WTC11 (cell line): ENCODE results near the gene NRG2. TPM values are rescaled to one million over a fixed set of nuclear protein-coding genes. Genes with fewer than 3 reads are reported as not detected.
A peak's percentile ranks its signal among the peaks of the same experiment; 100 is the strongest.

Source experiments
- ATAC-seq: fragments of 200-7000 bp; cut with Tn5 transposase; 2 replicates; pipeline ENCODE4 v1.10.0; 2021; ENCODE audit warnings: mild to moderate bottlenecking, moderate library complexity
- CTCF ChIA-PET: fragments of 300-600 bp; sonication (Branson Sonifier 250); formaldehyde crosslinking; loops from one replicate; lab custom pipeline; 2021; ENCODE audit warnings: antibody characterized with exemption; lab: Charles Lee
- POLR2A ChIA-PET: fragments of 350-600 bp; sonication (Branson Sonifier 250); formaldehyde crosslinking; loops from one replicate; lab custom pipeline; 2021; ENCODE audit warnings: antibody characterized with exemption; lab: Charles Lee
- DNase-seq: peaks from one replicate; pipeline ENCODE4 v3.0.0; 2021; ENCODE audit warnings: low spot score
- H3K27ac Mint-ChIP-seq: 2 replicates; pipeline ENCODE4 v1.8.0; 2021; ENCODE audit warnings: mixed read lengths
- H3K27me3 Mint-ChIP-seq: 2 replicates; pipeline ENCODE4 v1.8.0; 2021; ENCODE audit warnings: low read depth, mild to moderate bottlenecking, moderate library complexity, mixed read lengths
- H3K36me3 Mint-ChIP-seq: 2 replicates; pipeline ENCODE4 v1.8.0; 2021; ENCODE audit warnings: mixed read lengths
- H3K4me1 Mint-ChIP-seq: 2 replicates; pipeline ENCODE4 v1.8.0; 2022; ENCODE audit warnings: mixed read lengths
- H3K4me3 Mint-ChIP-seq: 2 replicates; pipeline ENCODE4 v1.8.0; 2021; ENCODE audit warnings: mild to moderate bottlenecking, moderate library complexity, mixed read lengths
- H3K9me3 Mint-ChIP-seq: 2 replicates; pipeline ENCODE4 v1.8.0; 2021; ENCODE audit warnings: mixed read lengths
- ELF4 ChIP-seq: sonication (generic); formaldehyde crosslinking; IDR thresholded peaks from 2 replicates; pipeline ENCODE4 v1.8.1; 2022; ENCODE audit warnings: low read depth, mild to moderate bottlenecking, moderate library complexity, missing genetic modification reagents
- FOXP1 ChIP-seq: sonication (generic); formaldehyde crosslinking; IDR thresholded peaks from 2 replicates; pipeline ENCODE4 v1.8.0; 2022; ENCODE audit warnings: missing genetic modification reagents, mild to moderate bottlenecking, moderate library complexity, borderline replicate concordance
- IRF1 ChIP-seq: sonication (generic); formaldehyde crosslinking; IDR thresholded peaks from 2 replicates; pipeline ENCODE4 v1.8.0; 2023; ENCODE audit warnings: missing genetic modification reagents
- NR2C2 ChIP-seq: sonication (generic); formaldehyde crosslinking; IDR thresholded peaks from 2 replicates; pipeline ENCODE4 v1.8.0; 2022; ENCODE audit warnings: mild to moderate bottlenecking, missing genetic modification reagents
- NR3C1 ChIP-seq: sonication (generic); formaldehyde crosslinking; conservative IDR thresholded peaks from 2 replicates; pipeline ENCODE4 v1.8.1; 2023; ENCODE audit warnings: low read depth, mild to moderate bottlenecking, missing genetic modification reagents
- OVOL2 ChIP-seq: fragments of 250-450 bp; sonication (Bioruptor Pico); IDR thresholded peaks from 2 replicates; pipeline ENCODE4 v1.9.0; 2021; ENCODE audit warnings: mild to moderate bottlenecking, borderline replicate concordance
- PRDM15 ChIP-seq: sonication (generic); formaldehyde crosslinking; IDR thresholded peaks from 2 replicates; pipeline ENCODE4 v1.8.0; 2022; ENCODE audit warnings: missing genetic modification reagents
- RELA ChIP-seq: sonication (generic); formaldehyde crosslinking; IDR thresholded peaks from 2 replicates; pipeline ENCODE4 v1.8.1; 2022; ENCODE audit warnings: missing genetic modification reagents, mild to moderate bottlenecking, borderline replicate concordance
- SP1 ChIP-seq: sonication (generic); formaldehyde crosslinking; conservative IDR thresholded peaks from 2 replicates; pipeline ENCODE4 v1.8.1; 2022; ENCODE audit warnings: missing genetic modification reagents
- TCF7 ChIP-seq: sonication (generic); formaldehyde crosslinking; IDR thresholded peaks from 2 replicates; pipeline ENCODE4 v1.8.0; 2022; ENCODE audit warnings: mild to moderate bottlenecking, low read depth, missing genetic modification reagents, moderate library complexity
- ZNF416 ChIP-seq: fragments of 250-450 bp; sonication (Bioruptor Pico); IDR thresholded peaks from 2 replicates; pipeline ENCODE4 v1.9.0; 2021; ENCODE audit warnings: mild to moderate bottlenecking, inconsistent platforms
- total RNA-seq: library from RNA; stranded (reverse); gene quantifications from 3 replicates; pipeline ENCODE4 v1.2.3, GENCODE V29; 2021
- TF ChIP-seq, protein P1 (sequence below): sonication (generic); formaldehyde crosslinking; conservative IDR thresholded peaks from 2 replicates; pipeline ENCODE4 v1.8.1; 2023; ENCODE audit warnings: mild to moderate bottlenecking, low read depth, missing genetic modification reagents, moderate library complexity
- TF ChIP-seq, protein P2 (sequence below): sonication (generic); formaldehyde crosslinking; IDR thresholded peaks from 2 replicates; pipeline ENCODE4 v1.8.1; 2022; ENCODE audit warnings: low read depth, missing genetic modification reagents, borderline replicate concordance

Gene NRG2
- total RNA-seq, 1 experiment from 2014 or later = 0.44 TPM

DNA sequence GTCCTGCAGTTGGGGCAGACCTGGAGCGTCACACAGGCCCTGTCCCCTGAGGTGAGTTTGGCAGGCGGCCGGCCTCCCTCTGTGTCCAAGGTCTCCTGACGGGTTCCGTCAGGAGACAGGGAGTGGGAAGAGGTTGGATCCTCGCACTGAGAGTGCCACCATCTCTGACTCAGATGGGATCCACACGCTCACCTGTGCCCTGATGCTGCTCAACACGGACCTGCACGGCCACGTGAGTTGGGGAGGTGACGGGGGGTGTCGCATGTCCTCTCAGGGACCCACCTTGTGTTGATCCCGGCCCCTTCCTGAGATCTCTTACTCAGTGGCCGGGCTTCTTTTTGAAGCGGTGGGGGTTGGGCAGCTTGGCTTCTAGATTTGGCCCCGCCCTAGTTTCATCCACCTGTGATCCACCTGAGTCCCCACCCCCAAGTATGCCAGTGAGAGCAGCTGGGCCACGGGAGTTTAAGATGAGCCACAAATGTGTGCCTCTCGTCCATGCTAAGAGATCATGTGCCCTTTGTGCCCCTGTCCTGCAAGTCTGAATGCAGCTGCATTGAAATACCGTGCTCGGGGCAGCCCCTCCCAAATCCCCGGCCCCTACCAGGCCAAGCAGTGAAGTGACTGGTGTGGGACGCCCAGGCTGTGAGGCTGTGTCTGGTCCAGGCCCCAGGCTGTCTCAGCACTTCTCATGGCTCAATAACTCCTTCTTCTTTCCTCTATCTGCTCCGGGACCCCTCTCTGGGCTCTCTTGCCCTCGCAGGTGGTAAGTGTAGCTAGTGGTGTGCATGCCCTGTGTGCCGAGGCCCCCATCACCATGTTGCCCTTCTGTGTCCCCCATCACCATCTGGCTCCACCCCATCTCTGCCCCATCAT lies 220.3 kb downstream of the NRG2 start (continued):
- TF ChIP-seq, protein P1, sequence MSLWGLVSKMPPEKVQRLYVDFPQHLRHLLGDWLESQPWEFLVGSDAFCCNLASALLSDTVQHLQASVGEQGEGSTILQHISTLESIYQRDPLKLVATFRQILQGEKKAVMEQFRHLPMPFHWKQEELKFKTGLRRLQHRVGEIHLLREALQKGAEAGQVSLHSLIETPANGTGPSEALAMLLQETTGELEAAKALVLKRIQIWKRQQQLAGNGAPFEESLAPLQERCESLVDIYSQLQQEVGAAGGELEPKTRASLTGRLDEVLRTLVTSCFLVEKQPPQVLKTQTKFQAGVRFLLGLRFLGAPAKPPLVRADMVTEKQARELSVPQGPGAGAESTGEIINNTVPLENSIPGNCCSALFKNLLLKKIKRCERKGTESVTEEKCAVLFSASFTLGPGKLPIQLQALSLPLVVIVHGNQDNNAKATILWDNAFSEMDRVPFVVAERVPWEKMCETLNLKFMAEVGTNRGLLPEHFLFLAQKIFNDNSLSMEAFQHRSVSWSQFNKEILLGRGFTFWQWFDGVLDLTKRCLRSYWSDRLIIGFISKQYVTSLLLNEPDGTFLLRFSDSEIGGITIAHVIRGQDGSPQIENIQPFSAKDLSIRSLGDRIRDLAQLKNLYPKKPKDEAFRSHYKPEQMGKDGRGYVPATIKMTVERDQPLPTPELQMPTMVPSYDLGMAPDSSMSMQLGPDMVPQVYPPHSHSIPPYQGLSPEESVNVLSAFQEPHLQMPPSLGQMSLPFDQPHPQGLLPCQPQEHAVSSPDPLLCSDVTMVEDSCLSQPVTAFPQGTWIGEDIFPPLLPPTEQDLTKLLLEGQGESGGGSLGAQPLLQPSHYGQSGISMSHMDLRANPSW = no peak
- TF ChIP-seq, protein P2, sequence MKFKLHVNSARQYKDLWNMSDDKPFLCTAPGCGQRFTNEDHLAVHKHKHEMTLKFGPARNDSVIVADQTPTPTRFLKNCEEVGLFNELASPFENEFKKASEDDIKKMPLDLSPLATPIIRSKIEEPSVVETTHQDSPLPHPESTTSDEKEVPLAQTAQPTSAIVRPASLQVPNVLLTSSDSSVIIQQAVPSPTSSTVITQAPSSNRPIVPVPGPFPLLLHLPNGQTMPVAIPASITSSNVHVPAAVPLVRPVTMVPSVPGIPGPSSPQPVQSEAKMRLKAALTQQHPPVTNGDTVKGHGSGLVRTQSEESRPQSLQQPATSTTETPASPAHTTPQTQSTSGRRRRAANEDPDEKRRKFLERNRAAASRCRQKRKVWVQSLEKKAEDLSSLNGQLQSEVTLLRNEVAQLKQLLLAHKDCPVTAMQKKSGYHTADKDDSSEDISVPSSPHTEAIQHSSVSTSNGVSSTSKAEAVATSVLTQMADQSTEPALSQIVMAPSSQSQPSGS (CRISPR knock-in tag) = no peak

- Mint-ChIP-seq H3K9me3 (peaks cover 7% of the 10 kb centered on the region), H3K4me3 (no peak overlapping the region), H3K27me3 (peaks cover 6% of the 10 kb centered on the region), H3K36me3 (no peaks in the 10 kb centered on the region), H3K27ac (no peak overlapping the region), H3K4me1 (0 out of 2 replicates have a peak, but pooled peaks cover 3% of the 10 kb centered on the region)
- ChIA-PET CTCF (interaction anchor here (2.5 kb wide), 1 partner anchor 34 kb away, joined by 9 read pairs; no protein-coding TSS in a partner anchor), POLR2A (no interaction called here)
- TF ChIP-seq NR3C1 (CRISPR knock-in tag) (no peak), ZNF416 (CRISPR knock-in tag) (no peak), OVOL2 (no peak), IRF1 (no peak), ELF4 (no peak), TCF7 (CRISPR knock-in tag) (no peak), RELA (no peak), NR2C2 (no peak)
- TF ChIP-seq, protein P1 = no peak
- DNase-seq (peak; percentile 6), ATAC-seq (no peak)
These were observed 221.1 kb downstream of the NRG2 start for GRCh38 chr5:139821806-139822552.

DNA sequence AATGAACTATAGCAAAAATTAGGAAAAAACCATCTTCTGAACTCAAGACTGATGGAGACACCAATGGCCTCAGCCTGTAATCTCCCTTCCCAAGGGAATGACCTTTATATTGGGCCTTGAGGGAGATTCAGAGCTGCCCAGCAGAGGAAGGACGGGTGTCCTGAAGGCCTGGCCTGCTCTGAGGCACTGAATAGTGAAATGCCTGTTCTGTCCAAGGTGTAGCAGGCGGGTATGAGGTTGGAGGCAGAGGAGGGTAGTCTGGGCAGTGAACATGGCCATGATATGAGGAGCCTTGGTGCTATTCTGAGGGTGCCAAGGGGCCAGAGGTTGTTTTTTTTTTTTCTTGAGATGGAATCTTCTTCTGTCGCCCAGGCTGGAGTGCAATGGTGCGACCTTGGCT lies 222.5 kb downstream of the NRG2 start:
- H3K4me1 Mint-ChIP-seq = 0 out of 2 replicates have a peak, but pooled peaks cover 3% of the 10 kb centered on the region
- H3K27ac Mint-ChIP-seq = no peak overlapping the region
- ChIA-PET CTCF (no interaction called here), POLR2A (no interaction called here)
- no peak overlapping the region for H3K4me3 Mint-ChIP-seq
- H3K9me3 Mint-ChIP-seq = peaks cover 7% of the 10 kb centered on the region
- DNase-seq (no peak), ATAC-seq (no peak)
- H3K27me3 Mint-ChIP-seq = no peaks in the 10 kb centered on the region; the same call in none of the 2 replicates
- no peaks in the 10 kb centered on the region for H3K36me3 Mint-ChIP-seq
- TF ChIP-seq PRDM15 (CRISPR knock-in tag) (no peak), SP1 (CRISPR knock-in tag) (no peak), FOXP1 (CRISPR knock-in tag) (no peak), RELA (no peak)
